Activated naive CD8-positive, alpha-beta T cell treated with anti-CD3 and anti-CD28 coated beads for 36 hours (primary cell): ENCODE data around the gene MRPL17. TPM values are rescaled to one million over a fixed set of nuclear protein-coding genes. Genes with fewer than 3 reads are reported as not detected.
"Not testable (repeated sequence)": the region's sequence is repeated elsewhere in the genome, so short reads cannot be mapped to it uniquely, and the experiment has no call there.

ENCODE experiments used
- DNase-seq: peaks from one replicate; pipeline ENCODE4 v3.0.0; 2021
- H3K27ac Mint-ChIP-seq: one replicate; pipeline ENCODE4 v1.8.0; 2022; ENCODE audit warnings: mild to moderate bottlenecking, moderate library complexity, mixed read lengths
- H3K27me3 Mint-ChIP-seq: one replicate; pipeline ENCODE4 v1.8.0; 2022; ENCODE audit warnings: mild to moderate bottlenecking, mixed read lengths
- H3K36me3 Mint-ChIP-seq: one replicate; pipeline ENCODE4 v1.8.0; 2021; ENCODE audit warnings: mild to moderate bottlenecking, mixed read lengths
- H3K4me1 Mint-ChIP-seq: one replicate; pipeline ENCODE4 v1.8.0; 2021; ENCODE audit warnings: mixed read lengths
- H3K4me3 Mint-ChIP-seq: one replicate; pipeline ENCODE4 v1.8.0; 2022; ENCODE audit warnings: mild to moderate bottlenecking, moderate library complexity, mixed read lengths
- H3K9me3 Mint-ChIP-seq: one replicate; pipeline ENCODE4 v1.8.0; 2022; ENCODE audit warnings: mixed read lengths
- total RNA-seq, 2 experiments: library from RNA; stranded (reverse); gene quantifications; one replicate each; pipeline ENCODE4 v1.2.3, GENCODE V29; 2021

MRPL17 gene
- total RNA-seq: 100 to 1,000 TPM; 141 to 143 TPM

DNA sequence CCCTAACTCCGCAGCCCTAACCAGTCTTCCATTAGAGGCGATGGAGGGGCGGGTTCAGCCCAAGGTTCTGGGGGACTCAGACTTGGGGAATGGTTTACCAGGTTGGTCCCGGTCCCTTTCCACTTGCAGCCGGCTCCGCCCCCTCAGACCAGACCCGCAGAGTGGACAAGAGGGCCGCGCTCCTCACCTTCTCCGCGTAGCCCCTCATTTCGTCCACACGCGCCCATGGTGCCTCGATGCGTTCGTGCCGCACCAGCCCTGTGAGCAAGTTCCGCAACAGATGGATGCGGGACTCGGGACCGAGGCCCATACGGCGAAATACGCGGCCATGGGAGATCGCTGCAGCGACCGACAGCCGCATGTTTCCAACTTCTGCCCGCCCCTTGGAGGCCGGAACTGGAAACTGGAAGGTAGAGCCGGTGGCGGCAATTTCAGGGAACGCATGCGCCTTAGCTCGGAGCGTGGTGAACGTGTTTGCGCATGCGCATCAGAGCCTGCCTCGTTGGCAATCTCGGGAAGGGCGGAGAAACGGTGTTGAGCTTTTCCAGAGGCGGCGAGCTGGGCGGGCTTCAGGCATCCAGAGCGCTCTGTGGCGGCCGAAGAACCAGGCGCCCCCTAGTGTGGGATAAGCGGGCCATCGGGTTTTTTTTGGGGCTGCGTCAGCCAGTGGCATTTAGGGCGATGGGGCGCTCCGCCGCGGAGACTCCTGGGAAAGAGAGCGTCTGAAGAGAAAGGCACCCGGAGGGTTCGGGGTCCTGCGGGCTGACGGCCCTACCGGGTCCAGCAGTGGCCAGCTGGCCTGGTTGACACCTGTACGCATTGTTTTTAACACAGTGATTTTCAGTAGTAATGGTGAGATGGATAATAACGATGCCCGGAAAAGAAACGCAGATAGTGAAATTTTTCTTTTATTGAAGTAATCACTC is at the start of gene MRPL17:
Gene MRPL17, minus strand, starts transcription at position 405 of the 926 bp plus-strand sequence. Its CDS starts 44 bp downstream, at position 361.
- H3K27me3 Mint-ChIP-seq: peaks cover 3% of the 10 kb centered on the region
- peak; percentile 99 for DNase-seq
- H3K4me1 Mint-ChIP-seq: peaks cover 21% of the 10 kb centered on the region
- peaks cover 38% of the 10 kb centered on the region for H3K36me3 Mint-ChIP-seq
- peak within 1 kb of the TSS; percentile 97 for H3K4me3 Mint-ChIP-seq
- H3K27ac Mint-ChIP-seq: peak within 1 kb of the TSS; percentile 99
- no peaks in the 10 kb centered on the region for H3K9me3 Mint-ChIP-seq

GRCh38 chr11:6727971-6728760 is 45.0 kb upstream of the MRPL17 start:
- H3K27ac Mint-ChIP-seq: peak overlapping the region; percentile 62

DNA sequence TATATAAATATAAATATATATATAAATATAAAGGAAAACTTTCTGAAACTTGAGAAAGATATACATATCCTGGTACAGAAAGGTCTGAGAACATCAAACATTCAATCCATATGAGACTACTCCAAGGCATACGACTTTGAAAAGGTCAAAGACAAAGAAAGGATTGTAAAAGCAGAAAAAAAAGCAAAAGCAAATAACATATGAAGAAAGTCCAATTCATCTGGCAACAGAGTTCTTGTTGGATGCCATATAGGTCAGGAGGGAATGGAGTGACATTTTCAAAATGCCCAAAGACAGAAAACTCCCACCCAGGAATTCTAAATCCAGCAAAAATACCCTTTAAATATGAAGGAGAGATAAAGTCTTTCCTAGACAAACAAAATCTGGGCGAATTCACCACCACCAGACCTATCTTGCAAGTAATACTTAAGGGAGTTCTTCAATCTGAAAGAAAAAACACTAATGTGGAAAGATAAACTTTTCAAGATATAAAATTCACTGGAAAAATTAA is 42.3 kb upstream of the MRPL17 start:
- Mint-ChIP-seq H3K36me3 (peaks cover 87% of the 10 kb centered on the region), H3K27ac (peak overlapping the region; percentile 58), H3K4me1 (peaks cover 48% of the 10 kb centered on the region), H3K4me3 (no peak overlapping the region), H3K9me3 (peaks cover 39% of the 10 kb centered on the region), H3K27me3 (no peaks in the 10 kb centered on the region)
- DNase-seq: no peak

More at GRCh38 chr11:6727971-6728760, 45.0 kb upstream of the MRPL17 start:
- Mint-ChIP-seq H3K4me1 (peaks cover 38% of the 10 kb centered on the region), H3K9me3 (peaks cover 27% of the 10 kb centered on the region), H3K4me3 (no peak overlapping the region), H3K36me3 (peaks cover 84% of the 10 kb centered on the region), H3K27me3 (no peaks in the 10 kb centered on the region)
- no peak for DNase-seq

DNA sequence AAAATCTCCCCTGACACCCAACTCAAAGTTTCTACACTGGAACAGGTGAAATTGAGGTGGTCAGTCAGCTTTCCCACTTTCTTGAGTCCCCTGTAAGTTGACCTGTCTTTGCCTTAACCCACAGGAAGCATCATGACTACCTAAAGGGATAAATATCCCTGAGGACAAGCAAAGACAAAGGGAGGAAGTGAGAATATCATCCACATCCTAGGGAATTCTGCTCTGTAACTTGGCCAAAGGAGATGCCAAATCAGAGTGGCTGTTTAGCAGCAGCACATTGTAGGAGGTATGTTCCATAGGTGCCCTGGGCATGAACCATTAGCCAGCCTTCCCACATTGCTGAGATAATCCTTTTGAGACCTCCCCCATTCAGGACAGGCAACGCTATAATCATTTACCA is 40.9 kb upstream of the MRPL17 start:
- Mint-ChIP-seq H3K27me3 (no peaks in the 10 kb centered on the region), H3K27ac (no peak overlapping the region), H3K4me3 (no peak overlapping the region), H3K36me3 (peaks cover 90% of the 10 kb centered on the region), H3K4me1 (peaks cover 46% of the 10 kb centered on the region), H3K9me3 (peaks cover 45% of the 10 kb centered on the region)
- no peak for DNase-seq

GRCh38 chr11:6721343-6721742 is 38.2 kb upstream of the MRPL17 start:
- Mint-ChIP-seq H3K4me1 (peaks cover 26% of the 10 kb centered on the region), H3K27ac (peak overlapping the region; percentile 47), H3K36me3 (peaks cover 86% of the 10 kb centered on the region), H3K27me3 (no peaks in the 10 kb centered on the region), H3K9me3 (peaks cover 46% of the 10 kb centered on the region), H3K4me3 (no peak overlapping the region)
- no peak for DNase-seq

DNA sequence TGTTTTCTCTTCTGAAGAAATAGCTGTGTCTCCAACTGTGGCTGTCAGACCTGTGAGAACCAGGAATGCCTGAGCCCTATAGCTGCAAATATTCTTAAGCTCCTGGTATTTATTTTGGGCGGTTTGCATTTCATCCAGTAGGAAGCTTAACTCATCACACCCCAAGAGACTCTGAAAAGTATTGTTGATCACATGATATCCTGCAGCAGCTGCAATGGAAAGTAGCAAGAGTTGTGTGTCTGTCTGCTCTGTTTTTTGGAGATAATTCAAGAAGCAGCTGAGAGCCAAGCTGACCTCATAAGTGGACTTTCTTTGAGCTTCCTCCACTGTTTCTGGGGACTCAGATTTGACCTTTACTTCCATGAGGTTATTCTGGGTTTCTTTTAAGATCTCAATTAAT is 36.4 kb upstream of the MRPL17 start:
- no peak for DNase-seq
- Mint-ChIP-seq H3K27ac (no peak overlapping the region), H3K4me1 (peaks cover 19% of the 10 kb centered on the region), H3K27me3 (no peaks in the 10 kb centered on the region), H3K9me3 (peaks cover 51% of the 10 kb centered on the region), H3K4me3 (no peak overlapping the region), H3K36me3 (peaks cover 87% of the 10 kb centered on the region)

GRCh38 chr11:6717426-6717825 is 34.3 kb upstream of the MRPL17 start:
- peaks cover 41% of the 10 kb centered on the region for H3K9me3 Mint-ChIP-seq
- H3K4me1 Mint-ChIP-seq: peaks cover 16% of the 10 kb centered on the region

DNA sequence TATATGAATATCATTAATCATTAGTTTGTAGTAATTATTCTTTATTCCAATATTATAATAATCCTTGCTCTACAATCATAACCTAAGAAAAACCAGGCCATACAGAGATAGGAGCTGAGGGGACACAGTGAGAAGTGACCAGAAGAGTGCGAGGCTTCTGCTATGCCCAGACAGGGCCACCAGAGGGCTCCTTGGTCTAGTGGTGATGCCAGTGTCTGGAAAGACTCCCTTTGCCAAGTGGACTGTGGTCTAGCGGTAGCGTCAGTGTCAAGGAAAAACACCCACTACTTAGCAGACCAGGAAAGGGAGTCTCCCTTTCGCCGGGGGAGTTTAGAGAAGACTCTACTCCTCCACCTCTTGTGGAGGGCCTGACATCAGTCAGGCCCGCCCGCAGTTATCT is 28.4 kb upstream of the MRPL17 start:
- not testable (repeated sequence) for H3K4me3 Mint-ChIP-seq, H3K27ac Mint-ChIP-seq, H3K27me3 Mint-ChIP-seq, H3K4me1 Mint-ChIP-seq
- H3K9me3 Mint-ChIP-seq: peaks cover 15% of the 10 kb centered on the region
- H3K36me3 Mint-ChIP-seq: peaks cover 31% of the 10 kb centered on the region
- peak; percentile 42 for DNase-seq

More at GRCh38 chr11:6717426-6717825, 34.3 kb upstream of the MRPL17 start:
- no peak overlapping the region for H3K27ac Mint-ChIP-seq
- H3K4me3 Mint-ChIP-seq: no peak overlapping the region
- no peaks in the 10 kb centered on the region for H3K27me3 Mint-ChIP-seq
- H3K36me3 Mint-ChIP-seq: peaks cover 75% of the 10 kb centered on the region
- no peak for DNase-seq

GRCh38 chr11:6708876-6709275 is 25.7 kb upstream of the MRPL17 start:
- peak overlapping the region; percentile 71 for H3K27ac Mint-ChIP-seq
- no peaks in the 10 kb centered on the region for H3K27me3 Mint-ChIP-seq
- DNase-seq: no peak
- peaks cover 10% of the 10 kb centered on the region for H3K36me3 Mint-ChIP-seq
- H3K4me1 Mint-ChIP-seq: peaks cover 11% of the 10 kb centered on the region
- H3K9me3 Mint-ChIP-seq: peaks cover 7% of the 10 kb centered on the region
- H3K4me3 Mint-ChIP-seq: no peak overlapping the region

DNA sequence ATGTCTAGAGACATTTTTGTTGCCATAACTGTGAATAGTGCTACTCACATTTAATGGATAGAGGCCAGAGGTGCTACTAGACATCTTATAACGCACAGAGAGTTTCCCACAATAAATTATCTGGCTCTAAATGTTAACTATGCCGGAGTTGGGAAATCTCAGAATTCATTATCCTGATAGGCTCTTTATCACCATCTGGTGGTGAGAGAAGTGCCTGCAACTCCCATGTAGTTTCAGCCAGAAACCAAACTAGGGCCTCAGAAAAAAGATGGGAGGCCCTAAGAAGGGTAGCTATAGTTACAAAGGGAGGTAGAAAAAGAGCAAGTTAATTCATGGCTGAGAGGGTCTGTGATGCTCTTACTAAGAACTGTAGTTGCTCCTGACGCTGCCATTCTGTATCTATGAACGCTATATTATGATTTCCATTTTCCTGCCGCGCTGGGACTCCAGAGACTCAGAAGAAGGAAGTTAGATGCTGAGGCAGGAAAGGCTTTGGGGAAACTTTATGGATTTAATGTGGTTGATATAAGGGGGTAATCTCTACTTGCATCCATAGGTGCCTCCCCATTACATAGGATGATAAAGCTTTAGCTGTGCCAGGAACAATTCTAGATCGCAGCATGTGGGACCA is 22.9 kb upstream of the MRPL17 start:
- Mint-ChIP-seq H3K27me3 (no peaks in the 10 kb centered on the region), H3K9me3 (no peaks in the 10 kb centered on the region), H3K27ac (peak overlapping the region; percentile 32), H3K36me3 (no peaks in the 10 kb centered on the region), H3K4me1 (peaks cover 11% of the 10 kb centered on the region), H3K4me3 (no peak overlapping the region)
- DNase-seq: peak; percentile 14

GRCh38 chr11:6703247-6704063 is 20.3 kb upstream of the MRPL17 start:
- Mint-ChIP-seq H3K4me3 (no peak overlapping the region), H3K9me3 (no peaks in the 10 kb centered on the region), H3K27ac (no peak overlapping the region), H3K36me3 (no peaks in the 10 kb centered on the region), H3K4me1 (peaks cover 6% of the 10 kb centered on the region), H3K27me3 (no peaks in the 10 kb centered on the region)
- DNase-seq: no peak

- H3K4me1 Mint-ChIP-seq, H3K36me3 Mint-ChIP-seq, H3K9me3 Mint-ChIP-seq, H3K4me3 Mint-ChIP-seq, DNase-seq, H3K27me3 Mint-ChIP-seq, H3K27ac Mint-ChIP-seq: not testable (repeated sequence)
Observed at GRCh38 chr11:6701955-6702354, 18.8 kb upstream of the MRPL17 start.

DNA sequence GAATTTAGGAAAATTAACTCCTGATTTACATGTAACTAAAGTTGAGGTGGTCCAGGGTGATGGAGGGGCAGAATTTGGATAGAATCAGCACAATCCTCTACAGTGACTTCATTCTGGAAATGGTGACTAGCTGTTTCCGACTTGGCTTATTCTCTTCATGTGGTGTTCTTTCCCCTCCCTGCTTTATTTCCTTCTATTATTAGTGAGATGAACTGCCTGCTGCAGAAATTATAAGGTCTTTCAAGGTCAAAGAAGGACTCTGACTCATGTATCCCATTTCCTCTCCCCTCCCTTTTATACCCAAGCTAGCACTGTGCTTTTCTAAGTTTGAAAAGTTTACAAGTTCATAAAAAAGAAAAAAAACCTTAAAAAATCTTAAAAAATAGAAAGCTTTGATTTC is 12.2 kb upstream of the MRPL17 start:
- Mint-ChIP-seq H3K9me3 (no peaks in the 10 kb centered on the region), H3K4me3 (no peak overlapping the region), H3K36me3 (no peaks in the 10 kb centered on the region), H3K27ac (peak overlapping the region; percentile 75), H3K4me1 (peaks cover 27% of the 10 kb centered on the region), H3K27me3 (no peaks in the 10 kb centered on the region)
- no peak for DNase-seq

- peak overlapping the region; percentile 52 for H3K27ac Mint-ChIP-seq
- no peak for DNase-seq
- H3K4me1 Mint-ChIP-seq: peaks cover 27% of the 10 kb centered on the region
- H3K4me3 Mint-ChIP-seq: no peak overlapping the region
- H3K9me3 Mint-ChIP-seq: no peaks in the 10 kb centered on the region
- H3K36me3 Mint-ChIP-seq: no peaks in the 10 kb centered on the region
- no peaks in the 10 kb centered on the region for H3K27me3 Mint-ChIP-seq
Observed at GRCh38 chr11:6694229-6694535, 11.0 kb upstream of the MRPL17 start.
